Neural crest cell (in vitro differentiated cells): ENCODE results near the gene RNF150. TPM values are rescaled to one million over a fixed set of nuclear protein-coding genes. Genes with fewer than 3 reads are reported as not detected.

Source experiments
- DNase-seq: peaks from one replicate; pipeline ENCODE4 v3.0.0; 2021; ENCODE audit warnings: low read depth, mixed read lengths, low spot score
- H3K27ac Mint-ChIP-seq: one replicate; pipeline ENCODE4 v1.8.0; 2021; ENCODE audit warnings: mild to moderate bottlenecking, mixed read lengths; ENCODE audit not compliant: unreplicated experiment
- H3K27me3 Mint-ChIP-seq: 2 replicates; pipeline ENCODE4 v1.8.0; 2021; ENCODE audit warnings: low read depth, mild to moderate bottlenecking, mixed read lengths
- H3K36me3 Mint-ChIP-seq: 2 replicates; pipeline ENCODE4 v1.8.0; 2021; ENCODE audit warnings: low read depth, mild to moderate bottlenecking, mixed read lengths
- H3K4me1 Mint-ChIP-seq: 2 replicates; pipeline ENCODE4 v1.8.0; 2021; ENCODE audit warnings: mixed read lengths
- H3K4me3 Mint-ChIP-seq: one replicate; pipeline ENCODE4 v1.8.0; 2021; ENCODE audit warnings: mild to moderate bottlenecking, mixed read lengths
- H3K9me3 Mint-ChIP-seq: 2 replicates; pipeline ENCODE4 v1.8.0; 2021; ENCODE audit warnings: mixed read lengths
- CTCF ChIP-seq: fragments of 200-600 bp; sonication (generic); conservative IDR thresholded peaks from 2 replicates; pipeline ENCODE4 v1.5.0; 2021; ENCODE audit warnings: antibody characterized with exemption, mild to moderate bottlenecking
- total RNA-seq: library from RNA; stranded (reverse); gene quantifications from 2 replicates; pipeline ENCODE4 v1.2.1, GENCODE V29; 2021

The RNF150 gene
- total RNA-seq, 1 donor from 2014 or later = 23.3 TPM

- H3K36me3 Mint-ChIP-seq = no peaks in the 10 kb centered on the region
- TF ChIP-seq CTCF = no peak
- H3K27ac Mint-ChIP-seq = no peak overlapping the region
- H3K27me3 Mint-ChIP-seq = no peaks in the 10 kb centered on the region
- H3K9me3 Mint-ChIP-seq = no peaks in the 10 kb centered on the region
- no peak overlapping the region for H3K4me3 Mint-ChIP-seq
- DNase-seq = no peak
- no peaks in the 10 kb centered on the region for H3K4me1 Mint-ChIP-seq
Observed at GRCh38 chr4:140963883-140964282, 169.4 kb downstream of the RNF150 start.

GRCh38 chr4:140955641-140956040, 177.6 kb downstream of the RNF150 start:
- peaks cover 6% of the 10 kb centered on the region for H3K36me3 Mint-ChIP-seq
- no peaks in the 10 kb centered on the region for H3K27me3 Mint-ChIP-seq
- peaks cover 3% of the 10 kb centered on the region for H3K9me3 Mint-ChIP-seq
- no peak for DNase-seq
- no peak overlapping the region for H3K27ac Mint-ChIP-seq
- no peaks in the 10 kb centered on the region for H3K4me1 Mint-ChIP-seq
- H3K4me3 Mint-ChIP-seq = no peak overlapping the region
- no peak for TF ChIP-seq CTCF

- H3K36me3 Mint-ChIP-seq = peaks cover 6% of the 10 kb centered on the region
- no peaks in the 10 kb centered on the region for H3K27me3 Mint-ChIP-seq
- H3K4me3 Mint-ChIP-seq = no peak overlapping the region
- peaks cover 3% of the 10 kb centered on the region for H3K9me3 Mint-ChIP-seq
- H3K4me1 Mint-ChIP-seq = no peaks in the 10 kb centered on the region
- no peak for DNase-seq
- no peak overlapping the region for H3K27ac Mint-ChIP-seq
- no peak for TF ChIP-seq CTCF
Observed at GRCh38 chr4:140952717-140953116, 180.6 kb downstream of the RNF150 start.

DNA sequence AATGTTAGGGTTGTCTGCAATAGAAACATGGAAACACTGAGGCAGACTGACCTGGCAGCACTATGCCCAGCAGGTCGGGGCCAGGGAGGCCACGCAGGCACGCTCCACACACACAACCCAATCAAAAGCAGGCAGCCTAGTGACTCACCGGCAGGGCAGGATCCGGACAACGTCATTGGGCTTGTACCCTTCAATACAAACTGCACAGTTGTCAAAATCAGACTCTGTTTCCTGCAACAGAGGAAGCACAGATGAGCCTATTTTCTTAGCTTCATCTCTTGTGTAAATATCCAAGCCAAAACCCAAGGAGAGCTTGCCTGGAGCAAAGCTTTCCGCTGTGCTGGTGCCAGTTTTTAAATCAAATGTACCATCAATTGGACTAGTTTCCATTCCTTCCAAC, 185.8 kb downstream of the RNF150 start:
- H3K4me1 Mint-ChIP-seq = no peaks in the 10 kb centered on the region
- H3K4me3 Mint-ChIP-seq = no peak overlapping the region
- H3K27ac Mint-ChIP-seq = no peak overlapping the region
- H3K9me3 Mint-ChIP-seq = no peaks in the 10 kb centered on the region
- no peak for DNase-seq
- no peaks in the 10 kb centered on the region for H3K36me3 Mint-ChIP-seq
- no peaks in the 10 kb centered on the region for H3K27me3 Mint-ChIP-seq
- TF ChIP-seq CTCF = no peak

- Mint-ChIP-seq H3K27me3 (no peaks in the 10 kb centered on the region), H3K36me3 (no peaks in the 10 kb centered on the region), H3K27ac (no peak overlapping the region), H3K9me3 (no peaks in the 10 kb centered on the region), H3K4me3 (no peak overlapping the region), H3K4me1 (no peaks in the 10 kb centered on the region)
- TF ChIP-seq CTCF = no peak
- DNase-seq = no peak
Observed at GRCh38 chr4:140945106-140945505, 188.2 kb downstream of the RNF150 start.

GRCh38 chr4:140944572-140944971, 188.7 kb downstream of the RNF150 start:
- TF ChIP-seq CTCF = no peak
- Mint-ChIP-seq H3K27me3 (no peaks in the 10 kb centered on the region), H3K36me3 (no peaks in the 10 kb centered on the region), H3K4me1 (no peaks in the 10 kb centered on the region), H3K27ac (no peak overlapping the region), H3K9me3 (no peaks in the 10 kb centered on the region), H3K4me3 (no peak overlapping the region)
- no peak for DNase-seq
